K562 (cell line): ENCODE data around the gene NBEAL1.

Source experiments
- NCOA2 ChIP-seq, 2 experiments: fragments of 450-650 bp; IDR thresholded peaks; 2 replicates each; pipeline ENCODE4 v1.6.1; 2018; ENCODE audit warnings: mild to moderate bottlenecking in 2 of 2, moderate library complexity in 1 of 2; ENCODE audit not compliant: partially characterized antibody in 2 of 2
- TOE1 ChIP-seq, 2 experiments: fragments of 450-650 bp in 1 of 2; sonication (generic) in 1 of 2; formaldehyde crosslinking in 1 of 2; IDR thresholded peaks; 2 replicates each; pipeline versions ENCODE4 v1.7.1 to v1.8.0; 2016 to 2022; ENCODE audit warnings: borderline replicate concordance in 2 of 2, mild to moderate bottlenecking in 2 of 2, antibody characterized with exemption in 1 of 2, inconsistent platforms in 1 of 2, low read depth in 1 of 2, missing genetic modification reagents in 1 of 2, moderate library complexity in 1 of 2
- TF ChIP-seq, protein P1 (sequence below), 3 experiments: IDR thresholded peaks in 2 of 3; conservative IDR thresholded peaks in 1 of 3; 2 replicates each; pipeline ENCODE4 v1.5.1; 2011 to 2012; ENCODE audit warnings: low read length in 3 of 3, mild to moderate bottlenecking in 3 of 3, control low read depth in 2 of 3, improper control_type of control experiment in 1 of 3, inconsistent platforms in 1 of 3, low read depth in 1 of 3, mixed read lengths in 1 of 3, moderate library complexity in 1 of 3; ENCODE audit not compliant: insufficient read depth in 2 of 3

DNA sequence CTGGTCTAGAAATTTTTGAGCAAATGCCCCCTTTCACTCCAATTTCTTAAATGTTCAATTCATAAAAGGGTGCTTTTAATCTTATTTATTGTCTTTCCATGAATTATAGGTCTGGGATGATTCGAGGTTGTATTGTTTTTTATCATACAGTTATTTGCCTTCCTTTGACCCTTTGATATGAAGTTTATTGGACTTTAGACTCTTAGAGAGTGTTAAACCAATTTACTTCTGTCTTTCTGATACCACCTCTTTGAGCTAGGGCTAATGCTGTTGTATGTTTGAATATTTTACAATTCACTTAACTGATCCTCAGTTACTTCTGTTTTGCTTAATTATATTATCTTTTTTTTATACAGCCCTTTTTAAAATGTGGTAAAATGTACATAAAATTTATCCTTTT is 134.5 kb downstream of the NBEAL1 start:
- TF ChIP-seq, protein P1, sequence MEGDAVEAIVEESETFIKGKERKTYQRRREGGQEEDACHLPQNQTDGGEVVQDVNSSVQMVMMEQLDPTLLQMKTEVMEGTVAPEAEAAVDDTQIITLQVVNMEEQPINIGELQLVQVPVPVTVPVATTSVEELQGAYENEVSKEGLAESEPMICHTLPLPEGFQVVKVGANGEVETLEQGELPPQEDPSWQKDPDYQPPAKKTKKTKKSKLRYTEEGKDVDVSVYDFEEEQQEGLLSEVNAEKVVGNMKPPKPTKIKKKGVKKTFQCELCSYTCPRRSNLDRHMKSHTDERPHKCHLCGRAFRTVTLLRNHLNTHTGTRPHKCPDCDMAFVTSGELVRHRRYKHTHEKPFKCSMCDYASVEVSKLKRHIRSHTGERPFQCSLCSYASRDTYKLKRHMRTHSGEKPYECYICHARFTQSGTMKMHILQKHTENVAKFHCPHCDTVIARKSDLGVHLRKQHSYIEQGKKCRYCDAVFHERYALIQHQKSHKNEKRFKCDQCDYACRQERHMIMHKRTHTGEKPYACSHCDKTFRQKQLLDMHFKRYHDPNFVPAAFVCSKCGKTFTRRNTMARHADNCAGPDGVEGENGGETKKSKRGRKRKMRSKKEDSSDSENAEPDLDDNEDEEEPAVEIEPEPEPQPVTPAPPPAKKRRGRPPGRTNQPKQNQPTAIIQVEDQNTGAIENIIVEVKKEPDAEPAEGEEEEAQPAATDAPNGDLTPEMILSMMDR (IDR thresholded peaks at IDR 0.05 in 2 of 3, conservative IDR thresholded peaks at IDR 0.05 in 1 of 3; ENCODE audit: insufficient read depth in 2 of 3, low read depth in 1 of 3, low read length in 3 of 3) = no peak
- TF ChIP-seq TOE1 (IDR thresholded peaks at IDR 0.05; ENCODE audit: borderline replicate concordance) = no peak
- no peak for TF ChIP-seq TOE1 (CRISPR knock-in tag; IDR thresholded peaks at IDR 0.05; ENCODE audit: borderline replicate concordance, low read depth)
- TF ChIP-seq NCOA2 (IDR thresholded peaks at IDR 0.05; ENCODE audit: partially characterized antibody in 2 of 2) = no peak
